Esophagus muscularis mucosa (tissue), 4 donors: Measurements from ENCODE around the gene BAD.
A peak's percentile ranks its signal among the peaks of the same experiment; 100 is the strongest.

Experiments
- CTCF ChIP-seq, 3 experiments: fragments of 200-600 bp in 2 of 3; fragments of 450-650 bp in 1 of 3; sonication (generic) in 2 of 3; IDR thresholded peaks; one replicate each; pipeline ENCODE4 v1.5.1; 2017 to 2019; ENCODE audit warnings: antibody characterized with exemption in 3 of 3, mild to moderate bottlenecking in 2 of 3, moderate library complexity in 1 of 3
- EP300 ChIP-seq: sonication (generic); formaldehyde crosslinking; IDR thresholded peaks from one replicate; pipeline ENCODE4 v1.6.1; 2017; ENCODE audit warnings: antibody characterized with exemption
- POLR2AphosphoS5 ChIP-seq, 2 donors: sonication (generic); formaldehyde crosslinking; IDR thresholded peaks; one replicate each; pipeline ENCODE4 v1.6.1; 2017; ENCODE audit warnings: antibody characterized with exemption in 2 of 2

GRCh38 chr11:64230171-64230984 is 54.1 kb downstream of the BAD start, which contains the start of gene DNAJC4:
- TF ChIP-seq CTCF (IDR thresholded peaks at IDR 0.05) (no peak), POLR2AphosphoS5 (IDR thresholded peaks at IDR 0.05) (peak; percentile 77), EP300 (no peak)
